GM12873 (cell line): ENCODE data around the gene ARHGAP1.

ENCODE experiments used
- CTCF ChIP-seq: IDR thresholded peaks from 2 replicates; pipeline ENCODE4 v1.5.1; 2012; ENCODE audit warnings: low read depth, mild to moderate bottlenecking, moderate library complexity, low read length, control low read depth; ENCODE audit not compliant: insufficient read depth; ENCODE audit errors: missing control alignments

The ARHGAP1 gene

DNA sequence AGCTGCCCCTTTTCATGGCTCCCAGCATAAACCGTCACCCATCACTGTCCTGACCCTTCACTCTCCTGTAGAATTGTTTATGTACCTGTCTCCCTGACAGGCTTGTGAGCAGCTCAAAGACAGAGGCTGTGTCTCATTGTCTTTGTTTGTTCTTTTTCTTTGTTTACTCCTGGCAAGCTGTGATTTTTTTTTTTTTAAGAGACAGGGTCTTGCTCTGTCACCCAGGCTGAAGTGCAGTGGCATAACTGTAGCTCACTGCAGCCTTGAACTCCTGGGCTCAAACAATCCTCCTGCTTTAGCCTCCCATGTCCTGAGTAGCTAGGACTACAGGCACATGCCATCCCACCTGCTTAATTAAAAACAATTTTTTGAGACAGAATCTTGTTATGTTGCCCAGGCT, 9.7 kb downstream of the ARHGAP1 start:
- TF ChIP-seq CTCF, result no peak

- no peak for TF ChIP-seq CTCF
Measured at GRCh38 chr11:46686886-46687795, 13.3 kb downstream of the ARHGAP1 start.

DNA sequence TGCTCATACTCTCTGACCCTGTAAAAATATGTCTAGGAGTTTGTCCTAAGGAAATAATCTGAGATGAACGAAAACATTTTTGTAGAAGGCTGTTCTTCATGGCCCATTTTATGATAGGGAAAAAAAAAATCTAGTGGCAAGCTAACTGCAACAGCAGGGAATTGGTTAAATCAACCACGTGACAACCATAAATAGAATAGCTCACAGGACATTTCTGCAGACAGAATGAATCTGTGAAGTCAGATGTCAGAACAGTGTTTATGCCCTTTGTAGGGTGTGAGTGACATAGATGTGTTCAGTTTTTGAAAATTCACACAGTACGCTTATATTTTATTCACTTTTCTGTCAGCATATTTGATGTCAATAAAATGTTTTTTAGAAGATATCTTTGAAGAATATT, 16.1 kb downstream of the ARHGAP1 start:
- TF ChIP-seq CTCF, result no peak

DNA sequence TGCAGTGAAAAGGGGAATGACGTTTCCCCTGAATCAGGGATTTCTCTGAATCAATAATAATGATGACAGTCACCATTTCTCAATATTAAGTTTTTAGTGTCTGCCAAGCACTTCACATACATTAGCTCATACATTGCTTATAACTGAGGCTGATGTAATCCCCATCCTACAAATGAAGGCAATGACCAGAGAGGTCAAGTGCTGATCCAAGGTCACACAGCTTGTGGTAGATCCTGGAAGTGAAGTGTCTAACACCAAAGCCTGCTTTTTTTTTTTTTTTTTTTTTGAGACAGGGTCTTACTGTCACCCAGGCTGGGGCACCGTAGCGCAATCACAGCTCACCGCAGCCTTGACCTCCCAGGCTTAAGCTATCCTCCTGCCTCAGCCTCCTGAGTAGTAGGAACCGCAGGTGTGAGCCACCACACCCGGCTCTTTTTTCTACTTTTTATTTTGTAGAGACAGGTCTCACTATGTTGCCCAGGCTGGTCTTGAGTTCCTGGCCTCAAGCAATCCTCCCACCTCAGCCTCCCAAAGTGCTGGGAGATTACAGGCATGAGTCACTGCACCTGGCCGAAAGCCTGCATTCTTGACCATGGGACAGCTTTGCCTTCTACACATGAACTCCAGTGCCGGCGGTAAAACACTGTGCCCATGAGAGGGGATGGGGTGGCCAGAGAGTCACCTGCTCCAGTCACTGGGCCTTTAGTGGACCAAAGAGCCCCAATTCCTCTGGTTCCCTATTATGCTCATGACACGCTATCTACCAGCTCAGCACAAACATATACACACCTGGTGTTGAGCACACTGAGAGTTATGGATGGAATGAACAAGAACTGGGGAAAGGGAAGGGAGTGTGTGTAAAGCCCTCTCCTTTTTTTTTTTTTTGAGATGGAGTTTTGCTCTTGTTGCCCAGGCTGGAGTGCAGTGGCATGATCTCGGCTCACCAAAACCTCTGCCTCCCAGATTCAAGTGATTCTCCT, 17.4 kb downstream of the ARHGAP1 start:
- TF ChIP-seq CTCF, result no peak

DNA sequence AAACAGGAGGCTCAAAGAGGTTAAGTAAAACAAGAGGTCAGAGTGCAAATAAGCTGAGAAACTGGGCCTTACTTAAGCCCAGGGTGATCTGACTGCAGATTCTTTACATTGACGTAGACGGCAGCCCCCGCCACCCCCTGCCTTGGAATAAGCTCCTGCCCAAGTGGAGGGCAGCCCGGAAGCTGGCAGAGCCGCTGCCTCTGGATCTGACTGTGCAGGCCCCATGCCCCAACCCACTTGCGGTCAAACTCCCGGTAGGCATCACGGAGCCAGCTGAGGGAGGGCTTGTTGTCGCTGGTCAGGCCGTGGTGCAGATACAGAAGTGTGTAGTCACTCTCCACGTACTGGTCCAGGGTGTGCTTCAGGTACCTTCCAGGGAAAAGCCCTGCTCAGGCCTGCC, 18.6 kb downstream of the ARHGAP1 start:
- TF ChIP-seq CTCF, result no peak

GRCh38 chr11:46680815-46681214, 19.6 kb downstream of the ARHGAP1 start:
- TF ChIP-seq CTCF, result no peak
